ENCODE data around the gene CDK8.
A peak's percentile ranks its signal among the peaks of the same experiment; 100 is the strongest.

Gene CDK8

DNA sequence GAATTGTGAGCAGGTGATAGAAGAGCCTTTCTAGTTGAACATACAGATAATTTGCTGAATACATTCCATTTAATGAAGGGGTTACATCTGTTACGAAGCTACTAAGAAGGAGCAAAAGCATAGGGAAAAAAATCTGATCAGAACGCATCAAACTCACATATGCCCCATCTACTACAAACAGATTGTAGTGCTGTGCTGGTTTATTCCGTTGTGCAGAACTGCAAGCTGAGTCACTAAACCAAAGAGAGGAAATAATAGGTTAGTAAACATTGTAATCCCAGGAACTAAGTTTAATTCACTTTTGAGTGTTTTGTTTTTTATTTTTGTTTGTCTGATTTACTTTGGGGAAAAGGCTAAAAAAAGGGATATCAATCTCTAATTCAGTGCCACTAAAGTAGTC is 136.3 kb downstream of the CDK8 start:
- no peak for DNase-seq

DNA sequence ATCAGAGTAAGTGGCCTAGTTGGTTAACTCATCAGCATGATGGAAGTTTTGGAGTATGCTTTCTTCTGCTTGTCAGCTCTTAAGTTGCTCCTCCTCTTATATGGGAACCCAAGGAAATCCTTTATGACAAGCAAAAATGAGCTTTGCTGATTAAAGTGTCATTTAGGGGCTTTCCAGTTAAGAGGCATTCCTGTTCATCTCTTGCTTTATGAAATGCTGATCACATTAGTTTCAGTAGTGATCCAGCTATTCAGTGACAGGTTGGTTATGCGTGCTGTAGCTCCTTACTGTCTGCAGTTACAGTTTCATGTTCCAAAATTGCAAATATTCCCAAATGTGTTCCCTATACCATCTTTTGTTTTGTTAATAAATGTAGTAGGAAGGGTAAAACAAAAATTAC is 146.6 kb downstream of the CDK8 start:
- DNase-seq, result no peak

DNA sequence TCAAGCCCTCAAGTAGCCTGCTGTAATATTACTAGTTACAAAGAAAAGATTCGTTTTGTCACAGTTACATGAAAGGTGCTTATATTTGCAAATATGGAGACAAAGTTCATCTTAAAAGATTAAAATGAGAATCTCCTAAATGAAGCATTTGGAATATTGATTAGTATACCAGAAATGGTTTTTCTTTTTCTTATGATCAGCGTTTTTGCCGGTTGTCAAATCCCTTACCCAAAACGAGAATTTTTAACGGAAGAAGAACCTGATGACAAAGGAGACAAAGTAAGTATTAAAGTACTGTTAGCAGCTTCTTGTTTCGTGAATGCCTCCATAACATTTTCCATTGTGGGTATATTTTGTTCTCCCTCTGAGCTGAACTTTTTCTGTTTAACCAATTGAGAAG is 147.1 kb downstream of the CDK8 start:
- no peak for DNase-seq

DNA sequence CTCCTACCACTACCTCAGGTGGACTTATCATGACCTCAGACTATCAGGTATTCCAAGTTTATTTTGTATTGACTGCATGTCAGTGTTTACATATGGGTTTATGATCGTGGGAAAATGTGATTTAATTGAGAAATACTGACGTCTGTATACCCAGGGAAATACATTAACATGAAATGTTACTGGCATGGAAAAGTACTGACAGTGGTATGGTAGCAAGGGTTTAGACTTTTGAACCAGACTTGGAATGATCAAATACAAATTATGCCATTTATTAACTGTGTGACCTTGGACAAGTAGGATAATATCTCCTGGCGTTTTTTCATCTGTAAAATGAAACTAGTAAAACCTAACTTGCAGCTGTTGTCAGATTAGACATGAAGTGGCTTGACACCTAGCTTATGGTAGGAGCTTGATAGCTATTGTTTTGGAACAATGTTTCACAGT is 147.7 kb downstream of the CDK8 start:
- no peak for DNase-seq

DNA sequence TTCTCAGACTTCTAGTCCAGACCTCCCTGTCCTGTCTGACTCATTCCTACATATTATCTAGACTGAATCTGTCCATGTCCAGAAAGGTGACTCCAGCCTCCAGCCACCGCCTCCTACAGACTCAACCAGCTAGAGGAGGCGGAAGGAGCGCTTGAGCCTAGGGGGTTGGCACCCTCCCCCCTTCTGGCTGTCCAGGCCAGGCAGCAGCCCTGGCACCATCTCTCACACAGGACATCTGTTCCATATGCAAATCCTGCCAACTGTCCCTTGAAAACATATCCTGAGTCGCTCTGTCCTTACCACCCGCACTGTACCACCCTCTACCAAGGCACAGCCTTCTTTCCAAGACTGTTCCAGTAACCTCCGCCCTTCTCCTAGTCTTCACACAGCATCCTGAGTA is 152.9 kb downstream of the CDK8 start:
- no peak for DNase-seq

DNA sequence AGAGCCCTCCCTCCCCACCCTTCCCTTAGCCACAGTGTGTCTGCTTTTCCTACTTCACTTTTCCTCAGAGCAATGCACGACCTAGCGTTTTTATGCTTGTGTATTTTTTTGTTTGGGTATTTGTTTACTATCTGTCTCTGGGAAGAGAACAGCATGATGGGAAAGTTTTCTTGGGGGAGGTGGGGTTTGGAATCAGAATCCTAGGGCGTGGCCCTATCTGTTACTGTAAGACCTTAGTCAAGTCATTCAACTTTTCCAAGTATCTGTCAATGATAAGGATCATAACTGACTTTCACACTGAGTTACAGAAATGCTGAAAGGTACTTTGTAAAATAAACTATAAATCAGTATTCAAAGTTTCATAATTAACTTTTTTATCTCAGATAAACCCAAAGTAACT is 157.3 kb downstream of the CDK8 start:
- DNase-seq, result peak; percentile 66

DNA sequence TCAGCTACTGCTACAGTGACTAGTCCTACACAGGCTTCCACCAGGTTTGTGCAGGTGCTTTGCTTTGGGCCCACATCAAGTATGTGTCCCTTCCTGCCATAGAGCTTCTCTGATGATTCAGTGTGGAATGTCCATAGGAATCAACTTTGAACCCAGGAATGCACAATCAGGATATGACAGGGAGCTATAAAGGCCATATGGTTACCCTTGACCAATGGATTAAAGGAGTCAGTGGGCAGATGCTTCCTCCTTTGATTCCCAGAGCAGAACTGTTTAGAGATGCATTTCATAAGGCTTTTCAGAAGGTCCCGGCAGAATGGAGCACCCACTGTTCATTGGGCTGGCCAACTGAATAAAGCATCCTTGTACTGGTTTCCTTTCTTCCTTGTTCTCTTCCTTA is 158.3 kb downstream of the CDK8 start:
- no peak for DNase-seq

DNA sequence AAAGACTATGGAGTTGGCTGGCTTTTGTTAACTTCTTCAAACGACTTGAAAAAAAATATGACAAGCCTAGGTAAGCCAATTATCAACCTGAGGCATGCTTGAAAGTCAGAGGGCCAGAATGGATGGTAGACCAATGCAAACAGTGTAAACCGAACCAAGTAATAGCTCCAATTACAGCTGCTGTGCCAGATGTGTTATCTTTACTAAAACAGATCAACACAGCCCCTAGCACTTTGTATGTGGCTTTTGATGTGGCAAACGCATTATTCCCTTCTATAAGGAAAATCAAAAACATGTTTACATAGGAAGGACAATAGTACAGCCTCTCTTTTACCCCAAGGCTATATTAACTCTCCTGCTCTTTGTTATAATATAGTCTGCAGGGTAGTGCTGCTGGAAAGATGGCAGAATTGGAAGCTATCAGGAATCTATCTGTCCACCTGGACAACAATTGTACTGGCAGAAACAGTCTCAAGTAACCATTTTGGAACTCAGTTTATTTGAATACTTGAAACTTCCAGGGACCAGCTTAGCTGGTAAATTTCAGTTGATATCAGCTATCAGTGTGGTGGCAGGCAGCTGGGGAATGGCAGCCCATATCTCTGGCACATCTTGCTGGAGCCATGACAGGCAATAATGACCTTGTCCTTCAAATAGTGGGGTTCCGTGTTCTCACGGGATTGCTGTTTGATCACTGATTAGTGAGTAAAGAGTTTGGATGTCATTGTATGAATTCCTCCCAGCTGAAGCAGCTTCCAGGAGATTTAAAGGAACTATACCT is 159.2 kb downstream of the CDK8 start:
- peak; percentile 84 for DNase-seq

DNA sequence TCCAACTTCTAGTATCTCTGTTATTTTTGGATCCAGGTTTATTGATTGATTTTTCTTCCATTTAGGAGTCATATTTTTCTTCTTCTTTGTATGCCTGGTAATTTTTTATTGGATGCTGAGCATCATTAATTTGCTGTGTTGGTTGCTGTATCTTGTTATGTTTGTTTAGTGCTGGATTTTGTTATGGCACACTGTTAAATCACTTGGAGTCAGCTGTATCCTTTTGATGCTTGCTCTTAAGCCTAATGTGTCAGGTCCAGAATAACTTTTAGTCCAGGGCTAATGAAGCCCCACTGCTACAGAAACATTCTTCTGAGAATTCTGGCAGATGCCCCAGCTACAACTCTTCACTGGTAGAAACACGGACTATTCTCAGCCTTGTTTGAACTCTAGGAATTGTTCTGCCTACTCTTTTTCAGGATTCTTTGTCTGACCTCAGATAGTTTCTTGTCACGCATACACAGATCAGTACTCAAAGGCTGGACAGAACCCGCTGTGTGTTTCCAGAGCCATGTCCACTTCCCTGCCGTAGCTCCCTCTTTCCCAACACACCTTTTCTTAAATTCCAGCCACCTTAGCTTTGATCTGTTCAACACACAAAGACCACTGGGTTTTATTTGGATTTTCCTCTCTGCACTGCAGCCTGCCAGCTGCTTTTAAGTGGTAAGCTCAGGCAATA is 166.5 kb downstream of the CDK8 start:
- no peak for DNase-seq

DNA sequence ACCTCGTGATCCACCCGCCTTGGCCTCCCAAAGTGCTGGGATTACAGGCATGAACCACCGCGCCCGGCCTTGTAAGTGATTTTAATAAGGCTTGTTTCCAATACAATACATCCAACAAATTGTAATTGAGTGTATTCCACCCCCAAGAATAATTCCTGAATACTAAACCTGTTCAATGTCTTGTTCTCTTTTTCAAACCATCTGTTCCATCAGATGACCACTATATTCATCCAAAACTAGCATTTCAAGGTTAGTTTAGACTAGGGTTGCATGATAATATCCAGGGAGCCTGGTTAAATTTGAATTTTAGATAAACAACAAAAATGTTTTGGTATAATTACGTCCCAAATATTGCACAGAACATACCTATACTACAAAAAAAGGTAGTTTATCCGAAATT is 168.1 kb downstream of the CDK8 start:
- DNase-seq, result no peak

DNA sequence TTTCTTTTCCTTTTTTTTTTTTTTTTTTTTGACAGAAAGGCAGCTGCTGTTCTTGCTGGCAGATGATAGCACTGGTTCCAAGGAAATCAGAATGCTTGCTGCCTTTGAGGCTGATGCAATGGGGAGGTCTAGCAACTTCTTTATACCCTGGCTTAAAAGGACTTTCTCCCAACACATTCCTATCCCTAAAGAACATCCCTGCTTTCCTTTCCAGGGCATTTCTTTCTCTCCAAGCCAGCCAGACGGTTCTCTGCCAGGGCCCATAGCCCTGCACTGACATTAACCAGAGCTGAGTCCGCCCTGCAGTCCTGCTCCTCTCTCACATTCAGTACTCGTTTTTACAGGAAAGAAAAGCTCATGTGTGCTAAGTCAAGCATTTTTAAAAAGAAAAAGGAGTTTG is 169.7 kb downstream of the CDK8 start:
- DNase-seq, result no peak

DNA sequence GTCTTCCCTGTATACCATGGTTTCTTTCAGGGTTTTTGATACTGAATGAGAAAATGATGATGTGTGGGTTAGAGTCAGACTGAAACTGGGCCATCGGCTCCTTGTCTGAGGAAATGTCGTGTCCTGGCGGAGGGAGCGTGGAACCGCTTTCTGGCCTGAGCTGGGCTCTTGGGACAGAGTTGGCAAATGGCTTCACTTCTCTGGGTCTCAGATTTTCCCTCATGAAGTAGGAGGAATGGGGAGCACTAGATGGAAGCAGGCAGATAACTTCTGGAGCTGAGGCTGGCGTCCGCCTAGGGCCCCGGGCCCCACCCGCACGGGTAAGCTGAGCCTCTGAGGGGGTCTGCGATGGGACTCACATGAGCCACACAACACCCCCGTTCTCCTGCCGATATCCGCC is 170.3 kb downstream of the CDK8 start:
- DNase-seq, result no peak

DNA sequence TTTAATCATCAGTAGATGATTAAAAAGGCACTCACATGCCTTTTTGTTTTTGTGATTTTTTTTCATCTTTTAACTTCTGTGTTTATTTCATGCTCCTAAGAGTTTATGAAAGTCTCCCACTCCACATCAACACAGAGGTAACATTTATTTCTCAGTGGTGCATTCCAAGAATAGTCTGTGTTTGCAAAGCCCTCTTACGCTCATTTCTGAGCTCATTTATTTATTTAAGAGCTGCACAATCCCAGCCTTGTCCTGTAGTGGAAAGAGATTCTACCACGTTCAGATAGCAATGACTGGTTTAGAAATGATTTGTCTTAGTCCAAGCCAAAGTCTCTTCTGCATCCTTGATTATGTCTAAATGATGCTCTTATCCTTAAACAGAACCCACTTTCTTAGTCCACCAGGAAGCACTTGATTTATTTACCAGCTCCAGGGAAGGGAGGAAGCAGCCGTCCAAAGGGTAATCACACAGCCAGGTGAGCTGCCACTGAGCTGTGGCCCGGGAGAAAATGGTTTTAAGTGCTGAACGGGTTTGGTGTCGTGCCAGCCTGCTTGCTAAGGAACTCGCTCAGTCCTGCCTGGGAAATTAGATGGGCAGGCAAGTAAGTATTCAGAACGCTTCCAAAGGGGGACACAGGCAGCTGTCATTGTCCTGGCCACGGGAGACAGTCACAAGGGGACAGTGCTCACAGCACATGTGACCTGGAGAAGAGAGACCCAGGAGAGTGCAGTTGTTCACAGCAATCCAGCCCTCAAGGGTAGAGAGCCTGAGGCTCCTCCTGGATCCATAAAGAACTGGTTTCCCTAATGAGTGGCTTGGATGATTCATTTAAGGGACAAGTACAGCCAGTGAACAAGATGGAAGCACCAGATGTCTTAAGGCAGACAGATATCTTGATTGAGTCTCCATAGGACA is 171.8 kb downstream of the CDK8 start:
- no peak for DNase-seq

DNA sequence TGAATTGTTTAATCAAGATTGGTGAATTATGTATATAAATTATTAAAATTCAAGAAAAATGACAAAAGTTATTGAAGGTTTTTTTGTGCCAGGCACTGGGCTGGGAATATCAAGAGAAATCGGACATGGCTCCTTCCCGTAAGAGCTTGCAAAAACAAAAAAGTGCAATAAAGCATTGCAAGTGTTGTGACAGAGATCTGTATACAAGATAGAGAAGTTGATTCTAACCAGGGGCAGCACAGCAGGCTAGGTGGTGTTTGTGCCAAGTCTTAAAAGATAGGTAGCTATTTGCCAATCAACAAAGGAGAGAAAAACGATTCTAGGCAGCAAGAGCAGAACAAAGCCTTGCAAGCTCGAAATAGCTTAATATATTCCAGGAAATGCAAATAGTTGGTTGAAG is 179.8 kb downstream of the CDK8 start:
- DNase-seq, result no peak

DNA sequence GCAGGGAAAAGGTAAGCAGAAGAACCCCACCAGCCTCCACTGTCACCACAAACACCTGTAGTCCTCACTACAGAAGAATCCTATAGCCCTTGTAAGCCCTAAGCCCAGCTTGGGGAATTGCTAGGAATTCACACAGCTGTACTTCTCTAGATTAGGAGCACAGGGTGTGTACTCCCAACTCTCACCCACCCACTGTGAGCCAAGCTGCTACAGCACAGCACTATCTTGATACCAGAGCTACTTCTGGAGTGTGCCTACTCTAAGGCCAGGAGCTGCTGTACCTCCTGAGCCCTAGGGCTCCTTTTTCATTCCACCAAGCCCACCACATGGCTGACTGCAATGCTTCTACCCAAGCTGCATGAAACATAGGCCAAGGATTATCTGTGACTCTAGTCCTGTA is 181.2 kb downstream of the CDK8 start:
- DNase-seq, result peak; percentile 70

DNA sequence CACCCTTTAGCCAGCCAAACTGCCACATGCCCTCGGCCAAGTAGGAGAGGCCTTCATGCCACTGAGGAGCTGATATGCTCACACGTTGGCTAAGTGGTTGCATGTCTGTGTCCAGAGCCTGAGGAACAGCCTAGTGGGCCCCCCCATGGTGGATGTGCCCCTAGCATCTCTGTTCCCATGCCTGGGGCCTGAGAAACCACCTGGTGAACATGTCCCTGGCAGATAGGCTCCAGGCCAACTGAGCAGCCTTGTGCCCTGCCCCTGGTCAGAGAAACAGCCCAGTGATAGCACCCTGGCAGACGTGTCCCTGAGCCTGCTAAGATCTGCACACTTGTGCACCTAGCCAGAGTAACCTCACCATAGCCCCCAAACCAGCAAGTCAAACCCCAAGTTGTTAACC is 181.7 kb downstream of the CDK8 start:
- DNase-seq, result peak; percentile 67

DNA sequence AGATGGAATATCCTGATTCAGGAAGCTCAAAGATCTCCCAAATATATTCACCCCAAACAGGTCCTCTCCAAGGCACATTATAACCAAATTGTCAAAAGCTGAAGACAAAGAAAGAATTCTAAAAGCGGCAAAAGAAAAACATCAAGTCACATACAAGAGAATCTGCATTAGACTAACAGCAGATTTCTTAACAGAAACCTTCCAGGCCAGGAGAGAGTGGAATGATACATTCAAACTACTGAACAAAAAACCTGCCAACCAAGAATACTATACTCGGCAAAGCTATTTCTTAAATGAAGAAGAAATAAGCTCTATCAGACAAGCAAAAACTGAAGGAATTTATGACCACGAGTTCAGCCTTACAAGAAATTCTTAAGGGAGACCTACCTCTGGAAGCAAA is 183.0 kb downstream of the CDK8 start:
- peak; percentile 3 for DNase-seq

DNA sequence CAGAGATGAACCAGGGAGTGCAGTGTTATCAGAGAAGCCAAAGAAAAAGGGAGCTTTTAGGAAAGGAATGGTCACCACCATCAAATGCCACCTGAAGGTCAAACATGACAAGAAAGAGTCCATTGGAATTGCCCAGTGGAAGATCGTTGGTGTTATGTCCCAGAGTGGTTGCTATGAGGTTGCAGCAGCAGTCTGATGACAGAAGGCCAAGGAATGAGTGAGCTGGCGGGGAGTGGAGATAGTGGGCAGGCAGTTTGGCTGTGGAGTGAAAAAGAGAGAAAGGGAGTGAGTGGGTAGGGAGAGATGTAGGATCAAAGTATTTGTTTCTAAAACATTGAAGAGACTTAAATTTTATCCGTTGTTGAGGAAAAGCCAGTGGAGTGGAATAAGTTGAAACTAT is 186.2 kb downstream of the CDK8 start:
- DNase-seq, result no peak

DNA sequence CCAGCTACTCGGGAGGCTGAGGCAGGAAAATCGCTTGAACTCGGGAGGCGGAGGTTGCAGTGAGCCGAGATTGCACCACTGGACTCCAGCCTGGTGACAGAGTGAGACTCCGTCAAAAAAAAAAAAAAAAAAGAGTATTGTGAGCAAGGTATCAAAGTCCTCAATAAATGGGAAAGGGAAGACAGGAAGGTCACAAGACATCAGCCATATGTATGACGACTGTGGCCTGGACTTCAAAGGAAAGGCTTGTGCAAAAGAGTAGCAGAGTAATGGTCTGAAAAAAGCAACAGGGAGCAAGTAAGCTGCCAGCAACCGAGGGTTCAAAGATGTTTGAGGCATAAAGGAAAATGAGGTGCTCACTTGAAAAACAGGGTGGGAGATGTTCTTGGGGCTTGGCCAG is 187.5 kb downstream of the CDK8 start:
- no peak for DNase-seq

DNA sequence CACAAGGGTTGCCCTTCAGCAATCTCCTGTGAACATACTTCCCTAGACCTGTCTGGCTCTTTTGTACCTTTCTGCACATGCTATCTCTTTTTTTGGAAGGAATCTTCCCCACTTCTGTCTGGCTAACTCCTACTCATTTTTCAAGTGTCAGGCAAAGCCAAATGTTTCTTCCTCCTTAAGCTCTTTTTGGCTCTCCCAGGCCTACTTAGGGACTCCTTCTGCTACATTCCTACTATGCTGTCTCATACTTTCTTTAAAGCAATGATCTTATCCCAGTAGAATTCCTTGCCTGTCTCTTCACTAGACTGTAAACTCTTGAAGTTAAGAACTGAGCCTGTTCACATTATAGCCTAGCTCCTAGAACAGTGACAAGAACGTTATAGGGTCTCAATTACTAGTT is 188.6 kb downstream of the CDK8 start:
- DNase-seq, result no peak

DNA sequence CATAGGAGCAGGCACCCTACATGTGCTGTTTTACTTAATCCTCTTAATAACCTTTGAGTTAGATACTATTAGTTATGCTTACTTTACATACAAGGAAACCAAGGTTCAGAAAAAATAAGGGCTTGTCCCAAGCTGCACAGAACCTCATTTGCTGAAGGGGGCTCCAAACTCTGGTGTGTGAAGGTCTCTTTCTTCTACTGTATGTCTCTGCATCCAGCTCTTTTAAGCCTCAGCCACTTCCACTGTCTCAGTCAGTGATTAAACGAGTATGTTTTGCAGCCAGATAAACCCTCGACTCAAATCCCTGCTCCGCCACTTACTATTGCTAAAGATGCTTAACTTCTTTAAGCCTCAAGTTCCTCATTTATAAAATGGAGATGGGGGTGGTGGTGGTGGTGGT is 191.2 kb downstream of the CDK8 start:
- DNase-seq, result no peak

DNA sequence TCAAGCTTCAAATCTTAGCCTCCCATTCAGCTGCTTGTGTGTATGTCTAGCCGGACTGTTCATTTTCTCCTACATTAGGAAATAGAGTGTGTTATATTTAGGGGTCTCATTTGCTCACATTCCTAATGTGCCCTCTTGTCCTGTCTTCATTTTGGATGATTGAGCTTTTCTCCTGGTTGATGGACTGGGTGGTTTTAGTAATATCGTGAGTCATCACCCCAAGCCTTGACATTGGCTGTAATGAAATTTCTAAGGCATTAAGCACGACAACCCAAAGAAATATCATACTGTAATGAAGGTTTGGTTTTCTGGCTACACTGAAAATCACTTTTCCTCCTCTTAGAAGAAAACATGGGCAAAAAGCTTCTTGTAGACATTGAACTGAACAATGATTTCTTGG is 192.8 kb downstream of the CDK8 start:
- DNase-seq, result no peak

DNA sequence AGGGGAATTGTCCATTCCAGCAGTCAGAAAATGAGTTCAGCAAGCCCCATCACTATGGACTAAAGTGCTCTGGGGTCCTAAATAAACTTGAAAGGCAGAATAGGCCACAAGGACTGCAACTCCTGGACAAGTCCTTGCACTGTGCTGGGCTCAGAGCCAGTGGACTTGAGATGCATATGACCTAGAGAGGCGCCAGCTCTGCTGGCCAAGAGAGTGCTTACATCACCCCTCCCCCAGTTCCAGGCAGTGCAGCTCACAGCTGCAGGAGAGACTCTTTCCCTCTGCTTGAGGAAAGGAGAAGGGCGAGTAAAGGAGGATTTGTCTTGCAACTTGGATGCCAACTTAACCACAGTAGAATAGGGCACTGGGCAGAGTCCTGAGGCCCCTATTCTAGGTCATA is 194.1 kb downstream of the CDK8 start:
- DNase-seq, result no peak

All from hematopoietic multipotent progenitor cell treated with erythropoietin and hydrocortisone succinate and interleukin-3 and kit ligand, for 6 days (in vitro differentiated cells).